GM19328 (cell line): ENCODE measurements around the gene FCMR.
"Not testable (repeated sequence)": the region's sequence is repeated elsewhere in the genome, so short reads cannot be mapped to it uniquely, and the experiment has no call there.

Source experiments
- ATAC-seq: cut with Tn5 transposase; IDR thresholded peaks from one replicate; pipeline ENCODE4 v1.9.1; 2021; ENCODE audit warnings: mild to moderate bottlenecking, moderate library complexity; ENCODE audit not compliant: unreplicated experiment

Gene FCMR

GRCh38 chr1:206924592-206925105, 2.9 kb upstream of the FCMR start:
- peak; percentile 23 for ATAC-seq

DNA sequence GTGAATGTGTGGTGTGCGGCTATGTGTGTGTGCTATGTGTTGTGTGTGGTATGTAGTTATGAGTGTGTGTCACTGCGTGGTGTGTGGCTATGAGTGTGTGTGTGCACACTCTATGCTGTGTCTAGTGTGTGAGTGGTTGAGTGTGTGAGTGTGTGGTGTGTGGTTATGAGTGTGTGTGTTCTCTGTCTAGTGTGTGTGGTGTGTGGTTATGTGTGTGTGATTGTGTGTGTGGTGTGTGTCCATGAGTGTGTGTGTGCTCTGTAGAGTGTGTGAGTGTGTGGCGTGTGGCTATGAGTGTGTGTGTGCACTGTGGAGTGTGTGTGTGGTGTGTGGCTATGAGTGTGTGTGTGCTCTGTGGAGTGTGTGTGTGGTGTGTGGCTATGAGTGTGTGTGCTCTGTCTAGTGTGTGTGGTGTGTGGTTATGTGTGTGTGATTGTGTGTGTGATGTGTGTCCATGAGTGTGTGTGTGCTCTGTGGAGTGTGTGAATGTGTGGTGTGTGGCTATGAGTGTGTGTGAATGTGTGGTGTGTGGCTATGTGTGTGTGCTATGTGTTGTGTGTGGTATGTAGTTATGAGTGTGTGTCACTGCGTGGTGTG, 2.3 kb upstream of the FCMR start:
- ATAC-seq, result not testable (repeated sequence)

DNA sequence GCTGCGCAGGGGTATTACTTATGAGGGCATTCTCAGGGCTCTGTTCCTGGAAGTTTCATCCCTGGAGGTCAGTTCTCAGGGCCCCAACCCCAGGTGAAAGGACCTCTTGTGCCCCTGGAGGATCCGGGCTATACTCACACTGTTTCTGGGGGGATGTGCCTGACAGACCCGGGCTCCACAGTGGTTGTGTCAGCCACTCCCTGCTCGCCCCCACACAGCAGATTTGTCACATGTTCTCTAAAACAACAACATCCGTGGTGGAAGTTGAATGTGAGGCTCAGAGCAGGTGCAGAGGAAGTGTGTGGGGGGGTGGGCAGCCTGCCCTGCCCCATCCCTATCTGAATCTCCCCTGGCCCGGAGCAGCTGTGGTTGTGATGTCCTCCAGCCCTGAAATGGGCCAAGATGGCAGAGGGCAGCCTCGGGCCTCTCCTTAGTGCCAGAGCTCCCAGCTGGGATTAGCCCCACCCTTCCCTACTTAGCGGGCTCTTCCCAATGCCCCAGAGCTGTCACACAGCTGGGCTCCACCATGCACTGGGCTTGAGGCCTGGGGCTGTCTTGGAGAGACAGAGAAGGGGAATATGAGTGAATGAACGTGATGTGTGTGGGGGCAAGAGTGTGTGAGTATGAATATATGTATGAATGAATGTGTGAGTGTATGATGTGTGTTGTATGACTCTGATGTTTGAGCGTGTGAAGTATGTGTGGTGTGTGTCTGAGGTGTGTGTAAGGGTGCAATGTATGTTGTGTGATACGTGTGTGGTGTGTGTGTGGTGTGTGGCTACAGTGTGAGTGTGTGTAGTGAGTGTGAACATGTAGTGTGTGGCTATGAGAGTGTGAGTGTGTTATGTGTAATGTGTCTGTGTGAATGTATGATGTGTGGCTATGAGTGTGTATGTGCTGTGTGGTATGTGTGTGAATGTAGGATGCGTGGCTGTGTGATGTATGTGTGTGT, 1.5 kb upstream of the FCMR start:
- ATAC-seq, result peak; percentile 50

GRCh38 chr1:206922524-206922923, 783 bp upstream of the FCMR start:
- ATAC-seq, result no peak

DNA sequence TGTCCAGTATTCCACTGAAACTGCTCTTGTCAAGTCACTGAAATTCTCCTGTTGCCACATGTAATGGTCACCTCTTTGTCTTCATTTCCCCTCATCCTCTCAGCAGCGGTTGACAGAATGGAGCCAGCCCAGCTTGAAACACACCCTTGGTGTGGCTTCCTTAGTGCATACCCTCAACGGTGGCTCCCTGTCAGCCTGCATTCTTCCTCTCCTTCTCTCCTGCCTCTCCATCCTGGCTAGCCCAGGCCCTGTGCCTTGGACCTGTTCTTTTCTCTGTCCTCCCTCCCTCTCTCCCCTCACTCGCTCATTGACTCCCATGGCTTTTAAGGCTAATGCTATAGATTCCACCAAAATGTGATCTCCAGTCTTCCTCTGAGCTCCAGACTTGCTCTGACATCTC, 3.7 kb downstream of the FCMR start:
- ATAC-seq, result no peak

DNA sequence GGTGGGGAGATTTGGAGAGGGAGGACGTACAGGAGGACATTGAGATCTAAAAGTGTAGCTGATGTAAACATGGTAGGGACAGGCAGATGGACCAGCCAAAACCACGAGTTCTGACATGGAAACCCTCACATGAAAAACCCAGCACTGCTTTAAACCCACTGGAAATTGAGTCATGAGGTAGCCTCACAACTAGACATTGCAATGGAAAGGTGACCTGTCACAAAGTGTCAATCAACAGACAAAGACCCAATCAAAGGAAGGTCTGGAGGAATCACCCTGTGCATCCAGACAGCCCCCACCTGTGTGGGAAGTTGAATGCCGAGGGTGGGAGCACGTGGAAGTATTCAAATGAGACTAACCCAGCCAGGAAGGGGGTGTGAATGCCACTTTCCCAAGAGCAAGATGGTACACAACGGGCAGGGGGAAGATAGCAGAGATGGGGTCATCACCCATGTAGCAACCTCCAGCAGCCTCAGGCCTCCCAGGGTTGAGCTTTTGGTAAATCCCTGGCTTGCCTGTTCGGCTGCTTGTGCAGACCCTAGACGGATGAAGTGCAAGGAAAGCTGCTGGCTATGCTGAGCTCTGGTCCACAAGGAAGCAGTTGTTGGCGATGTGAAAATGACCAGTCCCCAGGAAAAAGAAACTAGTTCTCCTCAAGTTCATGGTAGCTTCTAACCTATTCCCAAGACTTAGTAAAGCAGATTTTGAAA, 5.6 kb downstream of the FCMR start:
- no peak for ATAC-seq

- ATAC-seq, result no peak
Measured at GRCh38 chr1:206915030-206915735, 6.6 kb downstream of the FCMR start.

DNA sequence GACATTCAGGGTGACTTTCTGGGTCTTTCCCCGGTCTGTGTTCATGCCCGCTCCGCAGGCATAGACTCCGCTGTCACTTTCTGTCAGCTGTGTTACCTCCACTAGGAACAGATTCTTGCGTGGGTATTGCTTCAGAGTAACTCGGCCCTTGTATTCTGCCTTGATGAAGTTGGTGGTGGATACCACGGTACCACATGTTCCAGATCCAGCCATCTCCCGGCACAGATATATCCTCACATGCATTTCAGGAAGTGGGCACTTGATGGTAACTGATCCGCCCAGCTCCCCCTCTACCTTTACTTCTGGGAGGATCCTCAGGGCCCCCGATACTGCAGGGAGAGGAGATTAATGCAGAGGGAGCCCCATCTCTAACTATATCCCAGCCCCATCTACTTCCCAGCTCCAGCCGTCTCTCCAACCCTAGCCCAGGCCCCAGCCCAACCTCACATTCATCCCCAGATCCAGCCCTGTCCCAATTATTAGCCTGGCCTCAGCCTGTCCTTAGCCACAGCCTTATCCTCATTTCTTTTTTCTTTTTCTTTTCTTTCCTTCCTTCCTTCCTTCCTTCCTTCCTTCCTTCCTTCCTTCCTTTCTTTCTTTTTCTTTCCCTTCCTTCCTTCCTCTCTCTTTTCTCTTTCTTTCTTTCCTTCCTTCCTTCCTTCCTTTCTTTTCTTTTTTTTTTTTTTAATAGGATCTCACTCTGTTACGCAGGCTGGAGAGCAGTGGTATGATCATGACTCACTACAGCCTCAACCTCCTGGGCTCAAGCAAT, 7.8 kb downstream of the FCMR start:
- no peak for ATAC-seq

GRCh38 chr1:206912445-206913095, 9.2 kb downstream of the FCMR start:
- no peak for ATAC-seq

GRCh38 chr1:206911064-206911663, 10.6 kb downstream of the FCMR start:
- ATAC-seq, result no peak

GRCh38 chr1:206909883-206910318, 11.8 kb downstream of the FCMR start:
- ATAC-seq, result no peak

DNA sequence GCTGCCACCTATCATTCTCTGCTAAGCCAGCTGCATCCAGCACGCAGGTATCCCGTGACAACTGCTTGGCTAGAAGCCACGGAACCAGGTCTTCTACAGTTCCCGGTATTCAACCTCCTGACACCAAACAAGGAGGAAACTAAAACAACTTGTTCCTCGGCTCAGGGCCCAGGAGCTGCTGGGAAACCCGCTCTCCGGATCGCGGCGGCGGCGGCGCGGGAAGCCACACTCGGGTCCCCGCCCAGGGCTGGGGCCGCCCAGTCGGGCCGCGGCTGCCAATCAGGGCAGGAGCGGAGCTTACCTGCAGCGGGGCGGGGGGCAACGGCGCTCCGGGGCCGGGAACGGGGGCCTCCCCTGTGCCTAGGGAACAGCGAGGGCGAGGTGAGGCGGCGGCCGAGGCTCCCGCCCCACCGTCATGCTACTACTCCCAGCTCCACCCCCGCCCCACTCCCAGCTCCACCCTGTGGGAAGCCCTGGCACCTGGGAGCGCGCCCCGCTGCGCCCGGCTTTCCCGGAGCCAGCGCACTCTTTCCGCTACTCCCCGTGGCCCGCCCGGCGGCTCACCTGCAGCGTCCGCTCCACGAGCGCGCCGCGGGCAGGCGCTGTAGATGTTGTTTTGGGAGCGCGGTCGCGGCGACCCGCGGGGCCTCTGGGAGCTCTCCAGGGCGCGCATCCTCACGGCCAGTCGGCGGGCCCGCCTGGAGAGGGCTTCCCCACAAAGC, 12.4 kb downstream of the FCMR start:
- ATAC-seq, result no peak

DNA sequence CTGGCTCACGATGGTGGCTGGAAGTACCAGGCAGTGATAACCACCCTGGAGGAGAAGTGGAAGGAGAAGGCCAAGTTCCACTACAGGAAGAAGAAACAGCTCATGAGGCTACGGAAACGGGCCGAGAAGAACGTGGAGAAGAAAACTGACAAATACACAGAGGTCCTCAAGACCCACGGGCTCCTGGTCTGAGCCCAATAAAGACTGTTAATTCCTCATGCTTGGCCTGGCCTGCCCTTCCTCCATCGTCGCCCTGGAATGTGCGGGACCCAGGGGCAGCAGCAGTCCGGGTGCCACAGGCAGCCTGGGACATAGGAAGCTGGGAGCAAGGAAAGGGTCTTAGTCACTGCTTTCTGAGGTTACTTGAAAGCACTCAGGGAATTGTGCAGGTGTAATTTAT, 13.7 kb downstream of the FCMR start:
- ATAC-seq, result no peak

DNA sequence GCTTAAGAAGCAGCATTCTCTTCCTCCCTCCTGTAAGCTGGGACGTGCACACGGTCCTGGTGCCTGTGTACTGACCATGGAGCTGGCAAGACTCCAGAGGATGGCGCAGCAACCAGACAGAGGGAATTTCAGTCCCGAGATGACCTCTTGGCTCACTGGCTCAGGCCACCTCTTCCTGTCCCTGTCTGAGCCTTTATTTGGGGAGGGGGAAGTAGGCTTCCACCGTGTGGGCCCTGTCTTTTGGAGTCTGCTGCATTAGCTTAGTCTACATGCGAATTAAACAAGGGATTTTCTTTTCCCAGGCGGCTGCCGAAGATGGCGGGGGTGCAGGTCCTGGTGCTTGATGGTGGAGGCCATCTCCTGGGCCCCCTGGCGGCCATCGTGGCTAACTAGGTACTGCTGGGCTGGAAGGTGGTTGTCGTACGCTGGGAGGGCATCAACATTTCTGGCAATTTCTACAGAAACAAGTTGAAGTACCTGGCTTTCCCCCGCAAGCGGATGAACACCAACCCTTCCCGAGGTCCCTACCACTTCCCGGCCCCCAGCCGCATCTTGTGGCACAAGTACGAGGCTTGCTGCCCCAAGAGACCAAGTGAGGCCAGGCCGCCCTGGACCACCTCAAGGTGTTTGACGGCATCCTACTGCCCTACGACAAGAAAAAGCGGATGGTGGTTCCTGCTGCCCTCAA, 14.3 kb downstream of the FCMR start:
- no peak for ATAC-seq

DNA sequence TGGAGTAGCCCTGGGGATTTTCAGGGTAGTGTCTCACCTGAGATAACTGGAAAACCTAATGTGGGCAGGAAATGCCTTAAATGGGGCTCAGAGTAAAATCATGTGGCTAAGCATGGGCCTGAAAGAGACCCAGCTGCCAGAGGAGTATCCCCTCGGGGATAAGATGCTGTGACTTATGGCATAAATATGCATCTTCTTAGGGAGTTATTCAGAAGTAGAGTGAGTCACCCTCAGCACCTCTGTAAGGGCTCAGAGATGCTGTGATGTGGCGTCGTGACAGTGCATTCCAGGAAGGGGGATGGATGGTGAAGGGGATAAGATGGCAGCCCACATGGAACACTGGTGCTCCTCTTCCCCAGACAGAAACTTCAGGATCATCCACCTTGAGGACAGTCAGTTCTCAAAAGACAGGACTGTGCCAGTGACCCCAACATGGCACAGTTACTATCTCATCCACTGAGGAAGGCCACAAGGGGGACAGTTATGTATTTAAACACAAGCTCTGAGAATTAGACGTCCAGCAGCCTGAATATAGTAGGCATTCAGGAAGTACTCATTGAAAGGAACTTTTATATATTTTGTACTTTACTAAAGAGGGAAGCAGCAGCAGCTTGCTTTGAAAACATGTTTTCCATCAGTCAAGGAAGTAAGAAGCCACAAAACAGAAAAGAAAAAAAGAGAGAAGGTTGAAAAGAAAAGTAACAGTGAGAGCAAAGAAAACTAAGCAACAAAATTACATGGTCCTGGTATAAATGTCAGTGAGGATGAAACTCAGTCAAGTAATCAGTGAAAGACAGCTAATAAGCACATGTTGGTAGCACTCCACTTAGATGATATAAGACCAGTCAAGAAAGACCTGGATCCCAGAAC, 16.2 kb downstream of the FCMR start:
- peak; percentile 62 for ATAC-seq

DNA sequence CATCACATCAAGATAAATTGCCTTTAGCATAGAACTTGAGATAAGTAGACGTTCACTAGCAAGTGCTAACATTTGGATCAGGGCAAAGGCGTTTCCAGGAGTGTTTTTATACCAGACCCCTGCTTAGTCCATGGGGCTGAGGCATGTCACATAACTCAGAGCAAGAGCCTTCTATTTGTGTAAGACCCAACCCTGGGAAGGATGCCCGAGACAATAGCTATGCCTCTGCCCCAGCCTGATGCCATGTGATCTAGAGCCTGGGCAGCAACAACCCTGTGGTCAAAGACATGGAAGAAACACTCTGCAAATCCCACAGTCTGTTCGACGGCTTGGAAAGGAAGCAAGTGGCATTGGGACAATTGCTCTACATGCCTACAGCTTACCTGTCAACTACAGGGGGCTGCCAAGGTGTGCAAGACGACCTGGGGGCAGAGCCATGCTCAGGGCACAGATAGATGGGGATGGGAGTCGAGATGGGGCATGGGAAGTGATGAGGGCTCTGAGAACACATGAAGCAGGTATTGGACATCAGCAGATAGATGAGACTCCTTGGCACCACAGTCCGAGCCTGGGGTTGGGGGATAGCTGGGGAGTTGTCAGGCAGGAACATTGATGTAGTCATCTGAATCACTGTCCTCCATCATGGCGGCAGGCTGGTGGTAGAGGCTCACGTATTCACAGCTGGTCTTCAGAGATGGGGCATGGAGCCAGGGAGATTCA, 17.2 kb downstream of the FCMR start:
- no peak for ATAC-seq
